Measurements from ENCODE around the gene IGDCC3. TPM values are rescaled to one million over a fixed set of nuclear protein-coding genes. Genes with fewer than 3 reads are reported as not detected.

The IGDCC3 gene
- total RNA-seq, 2 experiments from 2014 or later: not detected

- ChIA-PET POLR2A (no interaction called here), CTCF (interaction anchor here (0.7 kb wide), 1 partner anchor 188 kb away, joined by 4 read pairs; no protein-coding TSS in a partner anchor)
These were observed 88.4 kb downstream of the IGDCC3 start for GRCh38 chr15:65289261-65289854.

DNA sequence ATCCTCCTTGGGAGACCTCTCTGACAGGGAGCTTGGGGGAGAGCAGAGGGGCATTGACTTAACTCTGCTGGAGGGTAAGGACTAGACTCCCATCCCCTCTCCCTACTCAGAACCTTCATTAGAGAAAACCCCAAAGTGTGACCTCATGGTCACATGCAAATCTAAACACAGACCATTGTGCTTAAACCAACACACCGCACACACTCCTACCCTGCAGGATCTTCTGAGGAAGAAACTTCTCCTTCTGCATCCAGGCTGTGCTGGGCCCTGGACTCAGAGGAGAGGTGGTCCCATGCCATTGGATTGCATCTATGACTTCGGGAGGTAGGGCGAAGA lies 90.3 kb downstream of the IGDCC3 start:
- ChIA-PET POLR2A (interaction anchor here (0.6 to 3.4 kb wide), 7 partner anchors 8 to 1083 kb away, joined by 3 to 34 read pairs (median 12); partner anchors contain the start of genes CLPX and RNU5B-1), CTCF (interaction anchor here (0.9 to 3.6 kb wide), 3 partner anchors 10 to 79 kb away, joined by 4 to 15 read pairs (median 5); no protein-coding TSS in a partner anchor)

DNA sequence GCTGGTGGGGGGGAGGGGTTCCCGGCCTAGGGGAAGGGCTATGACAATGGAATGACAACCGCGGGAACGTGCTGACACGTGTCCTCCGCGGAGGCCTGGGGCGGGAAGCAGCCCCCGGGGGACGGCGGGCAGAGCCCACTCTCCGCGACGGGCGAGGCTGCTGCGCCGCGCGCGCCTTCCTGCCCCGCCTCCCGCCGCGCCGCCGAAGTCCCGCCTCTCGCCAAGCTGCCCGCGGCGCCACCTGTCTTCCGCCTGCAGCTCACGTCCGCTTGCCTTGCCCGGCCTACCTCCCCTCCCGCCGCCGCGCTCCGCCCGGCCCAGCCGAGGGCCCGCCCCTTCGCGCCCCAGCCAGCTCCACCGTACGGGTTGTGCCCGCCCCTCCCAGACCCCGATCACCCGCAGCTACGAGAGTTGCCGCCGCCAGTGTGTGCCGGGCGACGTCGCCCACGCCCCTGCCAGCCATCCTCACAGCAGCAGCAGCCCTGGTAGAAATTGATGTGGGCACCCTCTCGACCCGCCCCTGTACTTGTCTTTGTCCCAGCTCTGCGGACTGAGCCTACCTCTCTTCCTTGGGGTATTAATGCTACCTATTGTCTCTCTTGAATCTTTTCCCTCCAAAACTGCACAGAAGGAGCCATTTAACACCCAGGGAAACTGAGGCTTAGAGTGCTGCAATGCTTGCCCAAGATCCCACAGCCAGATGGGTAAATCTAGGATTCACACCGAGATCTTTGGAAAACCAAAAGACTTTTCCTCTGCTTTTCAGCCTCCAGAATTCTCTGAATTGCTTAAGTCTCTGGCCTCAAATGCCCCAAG lies 90.9 kb downstream of the IGDCC3 start, which contains the start of gene PARP16:
PARP16 (minus strand) TSS at position 180 of the 816 bp plus-strand sequence. CDS start 457 bp downstream, outside the sequence.
- ChIA-PET CTCF (interaction anchor here (0.6 to 3.6 kb wide), 13 partner anchors 9 to 262 kb away, joined by 3 to 15 read pairs (median 4); partner anchors contain the start of genes CLPX and RNU5B-1), POLR2A (interaction anchor here (0.6 to 3.4 kb wide), 11 partner anchors 8 to 1687 kb away, joined by 3 to 34 read pairs (median 10); partner anchors contain the start of genes CLPX, RNU5B-1 and TRIP4)

DNA sequence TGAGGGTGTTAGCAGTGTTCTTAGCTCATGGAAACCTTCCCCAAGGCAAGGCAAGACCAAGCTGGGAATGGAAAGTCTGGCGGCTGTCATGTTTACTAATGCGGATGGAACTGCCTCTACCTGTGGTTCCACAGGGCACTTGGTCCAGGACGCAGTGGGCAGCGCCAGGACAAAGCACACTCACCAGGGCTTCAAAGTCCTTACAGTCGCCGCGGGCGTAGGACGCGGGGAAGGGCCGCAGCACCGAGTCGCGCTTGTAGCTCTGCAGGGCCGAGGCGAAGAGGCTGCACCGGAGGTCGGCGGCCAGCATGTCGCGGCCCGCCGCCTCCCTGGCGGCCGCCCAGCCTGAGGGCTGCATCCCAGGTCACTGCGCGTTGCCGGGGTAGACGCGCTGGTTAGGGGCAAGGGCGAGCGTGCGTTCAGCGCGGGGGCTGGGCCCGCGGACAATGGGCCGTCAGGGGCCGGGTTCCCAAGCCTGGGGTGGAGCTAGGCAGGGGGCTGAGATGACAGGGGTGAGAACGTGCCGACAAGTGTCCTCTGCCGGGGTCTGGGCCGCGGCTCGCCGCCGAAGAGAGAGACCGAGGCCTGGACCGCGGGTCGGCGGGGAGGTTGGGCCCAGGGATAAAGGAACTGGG lies 91.6 kb downstream of the IGDCC3 start:
- ChIA-PET POLR2A (interaction anchor here (0.6 to 3.4 kb wide), 10 partner anchors 9 to 1686 kb away, joined by 3 to 34 read pairs (median 10); partner anchors contain the start of genes CLPX, RNU5B-1 and TRIP4), CTCF (interaction anchor here (0.6 to 3.6 kb wide), 14 partner anchors 9 to 261 kb away, joined by 3 to 15 read pairs (median 4); partner anchors contain the start of genes CLPX, RNU5A-1 and RNU5B-1)

DNA sequence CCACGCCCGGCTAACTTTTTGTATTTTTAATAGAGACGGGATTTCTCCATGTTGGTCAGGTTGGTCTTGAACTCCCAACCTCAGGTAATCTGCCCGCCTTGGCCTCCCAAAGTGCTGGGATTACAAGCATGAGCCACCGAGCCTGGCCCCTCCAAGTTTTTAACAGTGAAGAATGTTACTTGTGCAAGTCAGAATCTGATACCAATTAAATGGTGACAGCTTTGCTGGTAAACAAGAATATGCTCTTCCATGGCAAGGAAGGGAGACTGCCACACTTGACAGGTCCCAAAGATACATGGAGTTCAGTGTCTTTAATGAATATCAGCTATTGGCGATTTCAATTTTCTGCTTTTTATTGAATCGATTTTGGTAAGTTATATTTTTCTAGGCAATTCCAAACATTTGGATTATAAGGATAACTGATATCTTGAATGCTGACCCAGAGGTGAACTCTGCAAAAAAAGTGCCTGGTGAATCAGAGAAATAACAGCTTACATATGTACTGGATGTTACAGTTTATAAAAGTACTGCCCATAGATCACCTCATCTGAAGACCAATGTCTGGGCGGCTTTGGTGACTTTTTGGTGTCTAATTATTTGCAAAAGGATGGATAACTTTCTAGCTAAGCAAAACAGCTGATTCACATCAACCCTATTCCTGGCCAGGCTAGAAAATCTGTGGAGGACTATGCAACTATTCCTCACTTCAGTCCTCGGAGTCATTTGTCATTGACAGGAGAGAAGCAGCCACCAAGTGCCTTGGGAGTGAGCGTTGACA lies 92.3 kb downstream of the IGDCC3 start:
- POLR2A ChIA-PET: interaction anchor here (2.2 to 3.4 kb wide), 2 partner anchors 15 to 19 kb away, joined by 13 to 34 read pairs; partner anchors contain the start of gene RNU5B-1
- CTCF ChIA-PET: interaction anchor here (1.2 to 3.6 kb wide), 9 partner anchors 10 to 127 kb away, joined by 3 to 15 read pairs (median 3); partner anchors contain the start of genes CLPX, RNU5A-1 and RNU5B-1

DNA sequence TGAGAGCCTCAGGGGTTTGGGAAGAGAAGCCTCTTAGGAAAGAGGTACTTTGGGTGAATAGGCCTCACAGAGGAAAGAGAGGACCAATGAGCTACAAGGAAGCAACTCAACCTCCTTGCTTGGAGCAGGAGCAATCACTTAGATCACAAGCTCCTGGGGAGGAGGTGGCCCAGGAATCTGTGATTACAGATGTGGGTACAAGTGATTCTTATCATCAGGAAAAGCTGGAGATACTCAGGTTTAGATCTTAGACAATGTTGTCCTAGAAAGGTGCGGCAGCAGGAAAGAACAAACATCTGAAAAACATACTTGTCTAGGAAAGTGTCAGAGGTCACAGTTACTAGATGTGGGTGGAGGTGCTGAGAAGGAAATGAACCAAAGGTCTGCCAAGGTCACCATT lies 99.3 kb downstream of the IGDCC3 start:
- CTCF ChIA-PET: interaction anchor here (1.1 kb wide), 1 partner anchor 107 kb away, joined by 4 read pairs; no protein-coding TSS in a partner anchor
- POLR2A ChIA-PET: interaction anchor here (0.7 kb wide), 1 partner anchor 26 kb away, joined by 3 read pairs; the partner anchor contains the start of gene RNU5B-1

Other genes starting within 250 kb of the IGDCC3 start
- gene PDCD7, start 244.2 kb downstream of the IGDCC3 start, total RNA-seq: 10 to 100 TPM; 38.3 to 39.4 TPM
- 10 to 100 TPM; 62.8 to 67.6 TPM for gene CLPX, start 192.7 kb downstream of the IGDCC3 start, total RNA-seq
- gene CILP, start 166.5 kb downstream of the IGDCC3 start, total RNA-seq: under 1 TPM in 1 of 2 experiments, not detected in 1; 0.04 TPM
- 10 to 100 TPM; 11.3 to 12.5 TPM for gene PARP16, start 91.1 kb downstream of the IGDCC3 start, total RNA-seq
- not detected for gene RNU5A-1, start 82.0 kb downstream of the IGDCC3 start, total RNA-seq
- gene RNU5B-1, start 73.3 kb downstream of the IGDCC3 start, total RNA-seq: not detected
- gene IGDCC4, start 44.9 kb upstream of the IGDCC3 start, total RNA-seq: under 1 TPM; 0.27 to 0.29 TPM
- 10 to 100 TPM; 29.5 to 29.8 TPM for gene DPP8, start 139.7 kb upstream of the IGDCC3 start, total RNA-seq
- gene HACD3, start 152.5 kb upstream of the IGDCC3 start, total RNA-seq: 10 to 100 TPM; 47.3 to 47.9 TPM
- gene INTS14, start 233.1 kb upstream of the IGDCC3 start, total RNA-seq: 10 to 100 TPM; 59.2 to 62.3 TPM
- 1 to 10 TPM; 6.4 to 7.8 TPM for gene SLC24A1, start 243.9 kb upstream of the IGDCC3 start, total RNA-seq

Measured in activated CD8-positive, alpha-beta memory T cell treated with anti-CD3 and anti-CD28 coated beads for 36 hours (primary cell).